GM21529 (cell line): Measurements from ENCODE around the gene DGKZ.
"Not testable (repeated sequence)": the region's sequence is repeated elsewhere in the genome, so short reads cannot be mapped to it uniquely, and the experiment has no call there.

Experiments
- ATAC-seq: cut with Tn5 transposase; IDR thresholded peaks from one replicate; pipeline ENCODE4 v1.9.1; 2021; ENCODE audit not compliant: unreplicated experiment

DGKZ gene

DNA sequence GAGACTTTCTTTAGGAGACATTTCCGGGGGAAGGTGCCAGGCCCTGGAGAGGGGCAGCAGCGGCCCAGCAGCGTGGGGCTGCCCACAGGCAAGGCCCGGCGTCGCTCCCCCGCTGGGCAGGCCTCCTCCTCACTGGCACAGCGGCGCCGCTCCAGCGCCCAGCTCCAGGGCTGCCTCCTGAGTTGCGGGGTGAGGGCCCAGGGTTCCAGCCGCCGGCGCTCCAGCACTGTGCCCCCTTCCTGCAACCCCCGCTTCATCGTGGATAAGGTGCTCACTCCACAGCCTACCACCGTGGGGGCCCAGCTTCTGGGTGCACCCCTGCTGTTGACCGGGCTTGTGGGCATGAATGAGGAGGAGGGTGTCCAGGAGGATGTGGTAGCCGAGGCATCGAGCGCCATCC, 19.0 kb downstream of the DGKZ start:
- ATAC-seq, result no peak

DNA sequence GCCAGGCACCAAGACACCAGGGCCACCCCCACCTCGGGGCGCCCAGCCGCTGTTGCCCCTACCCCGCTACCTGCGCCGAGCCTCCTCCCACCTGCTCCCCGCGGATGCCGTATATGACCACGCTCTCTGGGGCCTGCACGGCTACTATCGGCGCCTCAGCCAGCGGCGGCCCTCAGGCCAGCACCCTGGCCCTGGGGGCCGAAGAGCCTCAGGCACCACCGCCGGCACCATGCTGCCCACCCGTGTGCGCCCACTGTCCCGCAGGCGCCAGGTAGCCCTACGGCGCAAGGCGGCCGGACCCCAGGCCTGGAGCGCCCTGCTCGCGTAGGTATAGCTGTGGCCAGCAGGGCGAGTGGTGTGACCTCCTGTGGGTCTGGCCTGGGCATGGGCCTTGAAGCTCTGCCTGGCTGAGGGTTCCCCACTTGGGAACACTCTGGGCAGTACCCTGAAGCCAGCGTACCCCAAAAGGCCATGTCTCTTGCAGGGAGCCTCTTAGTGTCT, 19.4 kb downstream of the DGKZ start:
- no peak for ATAC-seq

DNA sequence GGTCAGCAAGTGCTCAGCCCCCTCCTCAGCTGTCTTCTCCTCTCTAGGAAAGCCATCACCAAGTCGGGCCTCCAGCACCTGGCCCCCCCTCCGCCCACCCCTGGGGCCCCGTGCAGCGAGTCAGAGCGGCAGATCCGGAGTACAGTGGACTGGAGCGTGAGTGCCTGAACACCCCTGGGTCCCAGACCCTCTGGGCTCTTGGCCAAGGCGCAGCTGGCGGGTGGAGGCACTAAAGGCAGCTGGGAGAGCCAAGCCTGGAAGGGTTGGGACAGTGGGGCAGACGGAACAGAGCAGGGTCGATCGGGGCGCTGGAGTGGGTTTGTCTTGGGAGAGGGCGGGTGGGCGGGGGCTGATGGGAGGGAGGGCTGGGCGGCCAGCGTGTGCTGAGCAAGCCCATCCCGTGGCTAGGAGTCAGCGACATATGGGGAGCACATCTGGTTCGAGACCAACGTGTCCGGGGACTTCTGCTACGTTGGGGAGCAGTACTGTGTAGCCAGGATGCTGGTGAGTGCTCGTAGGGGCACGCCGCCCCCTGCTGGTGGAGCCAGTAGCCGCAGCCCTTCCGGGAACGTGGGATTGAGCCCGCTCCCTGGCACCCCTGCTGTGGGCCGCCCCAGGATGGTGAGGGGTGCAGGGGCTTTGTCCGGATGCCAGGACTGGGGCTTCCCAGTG, 20.1 kb downstream of the DGKZ start:
- peak; percentile 77 for ATAC-seq

DNA sequence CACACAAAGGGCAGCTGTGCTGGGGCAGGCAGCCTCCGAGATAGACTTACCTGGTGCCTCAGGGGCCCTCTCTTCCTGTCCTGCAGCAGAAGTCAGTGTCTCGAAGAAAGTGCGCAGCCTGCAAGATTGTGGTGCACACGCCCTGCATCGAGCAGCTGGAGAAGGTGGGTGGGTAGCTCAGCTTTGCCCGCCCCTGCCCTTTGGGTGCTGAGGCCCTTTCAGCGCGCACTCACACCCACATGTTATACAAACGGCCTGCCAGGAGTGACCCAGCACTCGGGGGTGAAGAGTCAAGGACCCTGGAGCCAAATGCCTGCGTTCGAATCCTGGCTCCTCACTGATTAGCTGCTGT, 20.6 kb downstream of the DGKZ start:
- no peak for ATAC-seq

DNA sequence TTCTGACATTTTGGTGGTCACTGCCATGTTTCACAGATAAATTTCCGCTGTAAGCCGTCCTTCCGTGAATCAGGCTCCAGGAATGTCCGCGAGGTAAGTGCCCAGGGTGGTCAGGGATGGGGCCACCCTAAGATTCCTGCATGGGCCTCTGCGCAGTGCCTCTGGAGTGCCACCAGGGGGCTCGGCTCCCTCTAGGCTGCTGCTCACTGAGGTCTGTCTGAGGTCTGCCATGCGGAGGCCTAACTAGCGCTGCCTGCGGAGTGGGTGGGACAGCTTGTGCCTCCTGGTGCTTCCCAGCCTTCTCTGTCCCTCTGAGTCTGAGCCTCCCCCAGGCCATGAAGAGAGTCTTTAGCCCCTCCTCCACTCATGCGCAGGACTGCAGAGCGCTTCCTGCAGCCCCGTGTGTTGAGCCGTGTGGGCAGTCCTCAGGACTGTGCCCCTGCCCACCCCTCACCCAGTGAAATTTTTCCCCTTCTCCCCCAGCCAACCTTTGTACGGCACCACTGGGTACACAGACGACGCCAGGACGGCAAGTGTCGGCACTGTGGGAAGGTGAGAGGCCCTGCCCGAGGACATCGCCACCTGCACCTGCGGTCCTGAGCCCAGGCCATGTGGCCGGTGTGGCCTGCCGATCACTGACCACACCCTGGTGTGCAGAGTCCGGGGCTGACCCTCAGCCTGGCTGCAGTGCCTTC, 22.3 kb downstream of the DGKZ start:
- peak; percentile 60 for ATAC-seq

DNA sequence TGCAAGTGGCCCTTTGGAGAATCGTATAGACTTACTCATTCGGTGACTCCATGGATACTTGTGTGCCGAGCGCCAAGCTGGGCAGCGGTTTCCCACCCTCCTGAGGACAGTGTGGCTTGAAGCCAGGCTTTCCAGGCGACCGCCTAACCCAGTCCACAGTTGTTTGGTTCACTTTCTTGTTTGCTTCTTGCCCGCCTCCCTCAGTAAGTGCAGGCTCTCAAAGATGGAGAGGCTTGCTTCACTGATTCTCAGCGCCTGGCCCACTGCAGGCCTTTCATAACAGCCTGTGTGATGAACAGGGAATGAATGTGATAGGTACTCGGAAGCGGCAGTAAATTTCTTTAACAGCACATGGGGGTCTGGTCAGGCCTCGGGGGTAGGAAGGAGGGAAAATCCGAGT, 23.0 kb downstream of the DGKZ start:
- ATAC-seq, result no peak

DNA sequence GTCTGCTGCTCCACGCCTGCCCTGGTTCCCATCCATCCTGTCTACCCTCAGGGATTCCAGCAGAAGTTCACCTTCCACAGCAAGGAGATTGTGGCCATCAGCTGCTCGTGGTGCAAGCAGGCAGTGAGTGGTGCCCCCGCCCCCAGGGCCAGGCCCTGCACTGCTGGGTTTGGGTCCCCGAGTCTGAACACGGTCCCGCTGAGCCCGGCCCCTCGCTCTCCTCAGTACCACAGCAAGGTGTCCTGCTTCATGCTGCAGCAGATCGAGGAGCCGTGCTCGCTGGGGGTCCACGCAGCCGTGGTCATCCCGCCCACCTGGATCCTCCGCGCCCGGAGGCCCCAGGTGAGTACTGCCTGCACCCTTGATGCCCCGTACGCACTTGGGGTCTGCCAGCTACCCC, 24.0 kb downstream of the DGKZ start:
- ATAC-seq, result not testable (repeated sequence)

DNA sequence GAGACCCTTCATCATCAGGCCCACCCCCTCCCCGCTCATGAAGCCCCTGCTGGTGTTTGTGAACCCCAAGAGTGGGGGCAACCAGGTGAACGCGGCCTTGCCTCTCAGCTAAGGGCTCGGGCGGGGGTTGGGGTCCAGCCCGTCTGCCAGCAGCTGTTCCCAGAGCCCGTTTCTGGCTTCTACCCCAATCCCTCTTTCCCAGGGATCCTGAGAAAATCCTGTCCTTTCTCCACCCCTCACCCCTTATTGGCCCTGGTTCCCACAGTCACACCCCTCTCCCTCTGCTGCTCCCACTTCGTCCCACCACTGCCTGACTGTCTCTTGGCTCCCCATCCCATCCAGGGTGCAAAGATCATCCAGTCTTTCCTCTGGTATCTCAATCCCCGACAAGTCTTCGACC, 24.8 kb downstream of the DGKZ start:
- ATAC-seq, result no peak

DNA sequence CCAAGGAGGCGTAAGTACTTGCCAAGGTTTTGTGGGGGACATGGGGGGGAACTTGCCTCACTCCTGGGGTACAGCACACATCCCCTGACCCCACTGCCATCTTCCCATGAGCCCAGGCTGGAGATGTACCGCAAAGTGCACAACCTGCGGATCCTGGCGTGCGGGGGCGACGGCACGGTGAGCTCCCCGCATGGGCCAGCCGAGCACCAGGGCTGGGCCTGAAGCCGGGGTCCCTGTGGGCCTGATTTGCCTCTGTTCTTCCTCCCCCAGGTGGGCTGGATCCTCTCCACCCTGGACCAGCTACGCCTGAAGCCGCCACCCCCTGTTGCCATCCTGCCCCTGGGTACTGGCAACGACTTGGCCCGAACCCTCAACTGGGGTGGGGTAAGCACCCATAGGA, 25.2 kb downstream of the DGKZ start:
- ATAC-seq, result not testable (repeated sequence)

DNA sequence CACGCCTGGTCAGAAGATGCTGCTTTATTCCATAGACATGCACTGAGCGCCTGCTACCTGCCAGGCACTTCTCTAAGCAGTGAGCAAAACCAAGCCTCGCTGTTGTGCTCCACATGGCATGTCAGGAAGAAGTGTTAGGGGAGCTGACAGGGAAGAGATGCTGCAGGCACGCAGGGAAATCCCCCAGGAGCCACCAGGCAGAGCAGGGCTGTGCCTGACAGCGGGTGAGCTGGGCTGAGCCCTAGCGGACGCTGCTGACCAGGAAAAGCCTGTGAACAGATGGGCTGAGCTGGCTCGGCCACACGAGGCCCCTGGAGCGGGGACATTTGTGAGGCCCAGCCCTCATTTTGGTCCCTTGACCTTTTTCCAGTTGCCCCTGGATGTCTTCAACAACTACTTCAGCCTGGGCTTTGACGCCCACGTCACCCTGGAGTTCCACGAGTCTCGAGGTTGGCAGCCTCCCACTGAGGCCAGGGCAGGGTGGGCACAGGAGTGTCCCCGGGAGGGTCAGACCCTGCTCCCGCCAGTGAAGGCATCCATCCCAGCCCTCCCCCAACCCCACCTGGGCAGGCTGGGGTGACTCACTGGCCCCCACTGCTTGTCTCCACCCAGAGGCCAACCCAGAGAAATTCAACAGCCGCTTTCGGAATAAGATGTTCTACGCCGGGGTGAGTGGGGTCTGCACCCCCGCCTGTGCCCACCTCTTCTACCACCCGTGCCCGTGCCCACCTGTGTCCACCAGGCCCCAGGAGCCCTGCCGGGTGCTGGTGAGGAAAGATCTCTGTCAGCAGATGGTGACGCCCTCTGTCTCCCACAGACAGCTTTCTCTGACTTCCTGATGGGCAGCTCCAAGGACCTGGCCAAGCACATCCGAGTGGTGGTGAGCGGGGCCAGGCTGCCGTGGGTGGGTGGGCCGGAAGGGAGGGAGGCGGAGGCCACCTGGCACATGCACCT, 26.8 kb downstream of the DGKZ start:
- ATAC-seq, result no peak

DNA sequence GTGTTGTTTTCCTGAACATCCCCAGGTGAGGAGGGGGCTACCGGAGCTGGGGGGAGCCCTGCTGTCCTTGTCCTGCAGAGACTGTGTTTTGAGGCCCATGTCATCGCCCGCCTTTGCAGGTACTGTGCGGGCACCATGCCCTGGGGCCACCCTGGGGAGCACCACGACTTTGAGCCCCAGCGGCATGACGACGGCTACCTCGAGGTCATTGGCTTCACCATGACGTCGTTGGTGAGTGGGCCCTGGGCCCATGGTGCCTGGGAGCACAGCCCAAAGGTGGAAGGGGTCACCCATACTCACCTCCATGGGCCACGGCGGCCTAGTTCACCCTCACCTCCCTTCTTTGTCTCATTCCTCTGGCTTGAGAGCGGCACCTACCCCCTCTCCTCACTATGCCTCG, 27.6 kb downstream of the DGKZ start:
- ATAC-seq, result no peak

DNA sequence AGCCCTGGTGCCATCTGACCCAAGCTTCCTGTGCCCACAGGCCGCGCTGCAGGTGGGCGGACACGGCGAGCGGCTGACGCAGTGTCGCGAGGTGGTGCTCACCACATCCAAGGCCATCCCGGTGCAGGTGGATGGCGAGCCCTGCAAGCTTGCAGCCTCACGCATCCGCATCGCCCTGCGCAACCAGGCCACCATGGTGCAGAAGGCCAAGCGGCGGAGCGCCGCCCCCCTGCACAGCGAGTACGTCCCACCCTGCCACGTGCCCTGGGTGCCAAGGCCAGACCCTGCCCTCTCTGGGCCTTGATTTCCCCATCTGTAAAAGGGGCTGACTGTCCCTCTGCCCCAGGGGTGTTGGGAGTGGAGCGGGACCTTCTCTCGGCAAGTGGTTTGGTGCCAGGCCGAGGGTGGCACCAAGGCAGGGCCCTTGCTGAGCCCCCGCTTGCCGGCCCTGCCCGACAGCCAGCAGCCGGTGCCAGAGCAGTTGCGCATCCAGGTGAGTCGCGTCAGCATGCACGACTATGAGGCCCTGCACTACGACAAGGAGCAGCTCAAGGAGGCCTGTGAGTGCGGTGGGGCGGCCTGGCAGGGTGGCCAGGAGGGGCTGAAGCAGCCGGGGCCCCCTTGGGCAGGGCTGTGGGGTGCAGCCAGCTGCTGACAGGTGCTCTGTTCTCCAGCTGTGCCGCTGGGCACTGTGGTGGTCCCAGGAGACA, 28.3 kb downstream of the DGKZ start:
- no peak for ATAC-seq

DNA sequence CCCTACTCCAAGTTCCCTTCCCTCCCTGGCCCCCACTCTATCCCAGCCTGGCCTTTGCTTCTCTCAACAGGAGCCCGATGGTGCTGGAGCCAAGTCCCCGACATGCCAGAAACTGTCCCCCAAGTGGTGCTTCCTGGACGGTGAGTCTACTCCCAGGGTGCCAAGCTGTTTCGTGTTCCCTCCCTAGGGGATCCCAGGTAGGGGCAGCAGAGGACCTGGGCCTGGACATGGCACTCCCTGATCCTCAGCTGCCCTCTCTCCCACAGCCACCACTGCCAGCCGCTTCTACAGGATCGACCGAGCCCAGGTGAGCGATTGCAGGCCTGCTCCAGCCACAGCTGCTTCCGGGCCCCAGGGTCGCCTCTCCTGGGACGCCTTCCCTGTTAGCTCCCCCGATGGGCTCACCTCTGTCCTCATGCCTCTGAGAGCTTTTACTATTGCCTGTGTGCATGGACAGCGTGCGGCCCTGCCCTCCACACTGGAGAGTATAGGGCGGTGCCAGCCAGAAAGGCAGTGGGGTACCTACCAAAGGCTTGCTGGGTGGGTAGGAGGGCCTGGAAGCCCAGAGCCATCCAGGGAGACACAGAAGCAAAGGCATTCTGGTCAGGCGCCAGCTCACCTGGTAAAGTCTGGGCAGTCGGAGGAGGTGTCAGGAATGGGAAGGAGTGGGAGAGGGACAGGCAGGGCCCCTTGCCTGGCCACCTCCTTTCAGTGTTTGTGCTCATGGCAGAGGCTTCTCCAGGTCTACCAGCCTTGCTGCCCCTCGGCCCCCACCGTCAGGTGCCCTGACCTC, 29.2 kb downstream of the DGKZ start:
- no peak for ATAC-seq

DNA sequence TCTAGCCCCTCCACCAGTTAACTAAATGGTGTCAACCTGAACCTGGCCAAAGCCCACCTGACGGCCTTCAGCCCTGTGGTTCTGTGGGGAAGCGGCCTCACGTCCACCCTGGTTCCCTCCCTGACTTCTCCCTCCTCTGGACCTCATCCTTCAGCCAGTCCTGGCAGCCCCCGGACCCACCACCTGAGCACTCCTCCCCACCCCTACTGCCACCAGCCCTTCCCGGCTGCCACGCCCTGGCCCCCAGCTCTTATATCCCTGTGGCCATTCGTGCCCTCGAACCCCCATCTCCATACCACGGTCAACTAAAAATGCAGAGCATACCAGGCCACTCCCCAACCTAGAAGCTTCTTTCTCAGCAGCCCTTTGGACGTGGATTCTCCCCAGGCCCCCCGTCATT, 30.0 kb downstream of the DGKZ start:
- no peak for ATAC-seq

DNA sequence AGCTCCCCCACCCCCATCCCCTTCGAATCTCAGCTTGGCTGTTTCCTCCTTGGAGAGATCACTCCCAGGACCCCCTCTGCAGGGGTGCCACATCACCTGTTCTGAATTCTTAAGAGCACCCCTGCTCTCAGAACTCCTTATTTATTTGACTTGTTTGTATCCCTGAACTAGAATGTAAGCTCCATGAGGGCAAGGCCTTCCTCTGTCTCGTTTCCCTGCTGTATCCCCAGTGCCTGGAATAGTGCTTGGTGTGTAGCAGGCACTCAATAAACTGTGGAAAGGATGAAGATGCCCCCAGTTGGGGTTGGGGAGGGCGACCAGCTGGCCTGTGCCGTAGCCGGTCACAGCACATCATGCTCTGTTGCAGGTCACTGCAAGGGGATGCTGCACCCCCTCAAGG, 30.6 kb downstream of the DGKZ start:
- ATAC-seq, result no peak

DNA sequence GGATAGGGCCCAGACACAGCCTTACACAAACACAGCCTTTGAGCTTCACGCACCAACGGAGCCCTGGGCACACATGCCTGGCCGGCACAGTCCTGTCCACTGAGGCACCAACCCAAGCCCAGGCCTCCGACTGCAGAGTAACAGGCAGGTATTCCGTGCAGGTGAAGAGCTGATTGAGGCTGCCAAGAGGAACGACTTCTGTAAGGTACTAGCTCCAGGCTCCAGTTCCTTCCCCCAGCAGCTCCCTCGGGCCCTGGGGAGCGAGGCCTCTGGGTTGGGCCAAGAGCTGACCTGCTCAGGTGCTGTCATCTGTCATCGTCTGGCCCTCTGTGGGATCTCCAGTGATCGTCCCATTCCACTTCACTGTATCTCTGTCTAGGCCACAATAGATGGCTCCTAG, 31.0 kb downstream of the DGKZ start:
- ATAC-seq, result no peak

DNA sequence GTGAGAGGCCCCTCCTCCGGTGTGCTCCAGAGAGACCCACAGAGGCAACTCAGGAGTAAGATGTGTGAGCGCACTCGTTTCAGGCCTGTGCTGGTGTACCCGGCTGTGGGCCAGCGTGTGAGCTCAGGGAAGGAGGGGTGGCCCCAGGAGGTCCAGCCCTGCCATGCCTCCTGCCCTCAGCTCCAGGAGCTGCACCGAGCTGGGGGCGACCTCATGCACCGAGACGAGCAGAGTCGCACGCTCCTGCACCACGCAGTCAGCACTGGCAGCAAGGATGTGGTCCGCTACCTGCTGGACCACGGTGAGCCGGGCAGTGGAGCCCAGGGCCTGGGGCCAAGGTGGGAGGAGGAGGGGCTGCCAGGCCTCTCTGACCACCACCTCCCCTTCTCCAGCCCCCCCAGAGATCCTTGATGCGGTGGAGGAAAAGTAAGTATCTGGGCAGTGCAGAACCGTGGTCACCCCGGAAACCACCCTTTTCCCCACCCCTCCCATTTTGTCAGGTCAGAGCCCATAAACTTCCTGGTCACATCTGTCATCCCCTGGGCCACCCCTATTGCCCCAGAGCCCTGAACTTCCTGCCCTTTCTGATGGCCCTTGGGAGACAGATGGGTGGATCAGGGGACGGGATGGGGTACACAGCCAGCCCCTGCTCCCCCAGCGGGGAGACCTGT, 31.7 kb downstream of the DGKZ start:
- no peak for ATAC-seq

DNA sequence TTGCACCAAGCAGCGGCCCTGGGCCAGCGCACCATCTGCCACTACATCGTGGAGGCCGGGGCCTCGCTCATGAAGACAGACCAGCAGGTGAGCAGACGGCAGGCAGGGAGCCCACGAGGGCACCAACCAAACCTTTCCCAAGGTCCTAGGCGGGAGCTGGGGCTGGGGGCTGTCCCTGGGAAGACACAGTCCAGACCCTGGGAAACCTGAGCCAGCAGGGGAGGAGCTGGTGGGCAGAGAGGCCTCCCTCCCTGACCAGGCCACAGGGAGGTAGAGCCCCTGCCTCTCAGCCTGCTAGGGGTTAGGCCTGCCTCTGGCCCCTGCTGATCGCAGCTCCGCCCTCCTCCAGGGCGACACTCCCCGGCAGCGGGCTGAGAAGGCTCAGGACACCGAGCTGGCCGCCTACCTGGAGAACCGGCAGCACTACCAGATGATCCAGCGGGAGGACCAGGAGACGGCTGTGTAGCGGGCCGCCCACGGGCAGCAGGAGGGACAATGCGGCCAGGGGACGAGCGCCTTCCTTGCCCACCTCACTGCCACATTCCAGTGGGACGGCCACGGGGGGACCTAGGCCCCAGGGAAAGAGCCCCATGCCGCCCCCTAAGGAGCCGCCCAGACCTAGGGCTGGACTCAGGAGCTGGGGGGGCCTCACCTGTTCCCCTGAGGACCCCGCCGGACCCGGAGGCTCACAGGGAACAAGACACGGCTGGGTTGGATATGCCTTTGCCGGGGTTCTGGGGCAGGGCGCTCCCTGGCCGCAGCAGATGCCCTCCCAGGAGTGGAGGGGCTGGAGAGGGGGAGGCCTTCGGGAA, 32.4 kb downstream of the DGKZ start:
- ATAC-seq, result not testable (repeated sequence)
